K562 (cell line): Measurements from ENCODE around the gene GTPBP1.

Source experiments
- CXXC5 ChIP-seq: fragments of 250-450 bp; sonication (Bioruptor Pico); IDR thresholded peaks from 2 replicates; pipeline ENCODE4 v1.8.0; 2022; ENCODE audit warnings: inconsistent platforms, mild to moderate bottlenecking, moderate library complexity
- FOXM1 ChIP-seq, 2 experiments: fragments of 450-650 bp in 1 of 2; sonication (generic) in 1 of 2; formaldehyde crosslinking in 1 of 2; IDR thresholded peaks; 2 replicates each; pipeline versions ENCODE4 v1.6.1 to v1.9.0; 2017 to 2022; ENCODE audit warnings: low read depth in 2 of 2, mild to moderate bottlenecking in 2 of 2, missing genetic modification reagents in 1 of 2, moderate library complexity in 1 of 2
- HDAC6 ChIP-seq: IDR thresholded peaks from 2 replicates; pipeline ENCODE4 v1.6.1; 2012; ENCODE audit warnings: low read depth, mild to moderate bottlenecking, control low read depth, inconsistent platforms, low read length, moderate library complexity
- KDM1A ChIP-seq, 2 experiments: fragments of 450-650 bp; IDR thresholded peaks; 2 replicates each; pipeline ENCODE4 v1.6.1; 2016; ENCODE audit warnings: mild to moderate bottlenecking in 2 of 2
- LARP7 ChIP-seq: fragments of 450-650 bp; IDR thresholded peaks from 2 replicates; pipeline ENCODE4 v1.6.1; 2016
- NFE2L1 ChIP-seq: fragments of 450-650 bp; IDR thresholded peaks from 2 replicates; pipeline ENCODE4 v1.6.1; 2016; ENCODE audit warnings: missing genetic modification characterization, low read depth, mild to moderate bottlenecking, missing compliant biosample characterization, moderate library complexity, borderline replicate concordance
- ZBTB26 ChIP-seq: fragments of 450-650 bp; formaldehyde crosslinking; IDR thresholded peaks from 2 replicates; pipeline ENCODE4 v1.4.0; 2022; ENCODE audit warnings: missing genetic modification characterization
- ZBTB7A ChIP-seq: IDR thresholded peaks from 2 replicates; pipeline ENCODE4 v1.6.1; 2011; ENCODE audit warnings: low read depth, mild to moderate bottlenecking, low read length, moderate library complexity, borderline replicate concordance; ENCODE audit not compliant: control insufficient read depth
- ZNF766 ChIP-seq: fragments of 200-800 bp; sonication (Bioruptor generic); conservative IDR thresholded peaks from 2 replicates; pipeline ENCODE4 v1.6.1; 2016; ENCODE audit warnings: missing genetic modification characterization, missing compliant biosample characterization
- TF ChIP-seq, protein P1 (sequence below), 3 experiments: IDR thresholded peaks in 2 of 3; conservative IDR thresholded peaks in 1 of 3; 2 replicates each; pipeline ENCODE4 v1.5.1; 2011 to 2012; ENCODE audit warnings: low read length in 3 of 3, mild to moderate bottlenecking in 3 of 3, control low read depth in 2 of 3, improper control_type of control experiment in 1 of 3, inconsistent platforms in 1 of 3, low read depth in 1 of 3, mixed read lengths in 1 of 3, moderate library complexity in 1 of 3; ENCODE audit not compliant: insufficient read depth in 2 of 3
- TF ChIP-seq, protein P2 (sequence below): fragments of 250-450 bp; sonication (Bioruptor Pico); IDR thresholded peaks from 2 replicates; pipeline ENCODE4 v1.8.0; 2021; ENCODE audit warnings: mild to moderate bottlenecking, moderate library complexity

- TF ChIP-seq FOXM1 (IDR thresholded peaks at IDR 0.05; ENCODE audit: low read depth) = no peak
- no peak for TF ChIP-seq FOXM1 (CRISPR knock-in tag; IDR thresholded peaks at IDR 0.05; ENCODE audit: low read depth)
- no peak for TF ChIP-seq NFE2L1 (tag)
- TF ChIP-seq CXXC5 (CRISPR knock-in tag) = no peak
- TF ChIP-seq ZNF766 (CRISPR knock-in tag) = no peak
- TF ChIP-seq ZBTB7A = no peak
- TF ChIP-seq, protein P1, sequence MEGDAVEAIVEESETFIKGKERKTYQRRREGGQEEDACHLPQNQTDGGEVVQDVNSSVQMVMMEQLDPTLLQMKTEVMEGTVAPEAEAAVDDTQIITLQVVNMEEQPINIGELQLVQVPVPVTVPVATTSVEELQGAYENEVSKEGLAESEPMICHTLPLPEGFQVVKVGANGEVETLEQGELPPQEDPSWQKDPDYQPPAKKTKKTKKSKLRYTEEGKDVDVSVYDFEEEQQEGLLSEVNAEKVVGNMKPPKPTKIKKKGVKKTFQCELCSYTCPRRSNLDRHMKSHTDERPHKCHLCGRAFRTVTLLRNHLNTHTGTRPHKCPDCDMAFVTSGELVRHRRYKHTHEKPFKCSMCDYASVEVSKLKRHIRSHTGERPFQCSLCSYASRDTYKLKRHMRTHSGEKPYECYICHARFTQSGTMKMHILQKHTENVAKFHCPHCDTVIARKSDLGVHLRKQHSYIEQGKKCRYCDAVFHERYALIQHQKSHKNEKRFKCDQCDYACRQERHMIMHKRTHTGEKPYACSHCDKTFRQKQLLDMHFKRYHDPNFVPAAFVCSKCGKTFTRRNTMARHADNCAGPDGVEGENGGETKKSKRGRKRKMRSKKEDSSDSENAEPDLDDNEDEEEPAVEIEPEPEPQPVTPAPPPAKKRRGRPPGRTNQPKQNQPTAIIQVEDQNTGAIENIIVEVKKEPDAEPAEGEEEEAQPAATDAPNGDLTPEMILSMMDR (IDR thresholded peaks at IDR 0.05 in 2 of 3, conservative IDR thresholded peaks at IDR 0.05 in 1 of 3; ENCODE audit: insufficient read depth in 2 of 3, low read depth in 1 of 3, low read length in 3 of 3) = no peak
- TF ChIP-seq LARP7 = no peak
- TF ChIP-seq KDM1A (IDR thresholded peaks at IDR 0.05) = no peak
- TF ChIP-seq, protein P2, sequence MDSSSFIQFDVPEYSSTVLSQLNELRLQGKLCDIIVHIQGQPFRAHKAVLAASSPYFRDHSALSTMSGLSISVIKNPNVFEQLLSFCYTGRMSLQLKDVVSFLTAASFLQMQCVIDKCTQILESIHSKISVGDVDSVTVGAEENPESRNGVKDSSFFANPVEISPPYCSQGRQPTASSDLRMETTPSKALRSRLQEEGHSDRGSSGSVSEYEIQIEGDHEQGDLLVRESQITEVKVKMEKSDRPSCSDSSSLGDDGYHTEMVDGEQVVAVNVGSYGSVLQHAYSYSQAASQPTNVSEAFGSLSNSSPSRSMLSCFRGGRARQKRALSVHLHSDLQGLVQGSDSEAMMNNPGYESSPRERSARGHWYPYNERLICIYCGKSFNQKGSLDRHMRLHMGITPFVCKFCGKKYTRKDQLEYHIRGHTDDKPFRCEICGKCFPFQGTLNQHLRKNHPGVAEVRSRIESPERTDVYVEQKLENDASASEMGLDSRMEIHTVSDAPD (CRISPR knock-in tag) = no peak
- no peak for TF ChIP-seq ZBTB26
- no peak for TF ChIP-seq HDAC6
Observed at GRCh38 chr22:38733724-38734381, 28.1 kb downstream of the GTPBP1 start.
